HCT116 (cell line): ENCODE results near the gene FRS2. TPM values are rescaled to one million over a fixed set of nuclear protein-coding genes. Genes with fewer than 3 reads are reported as not detected.

Source experiments
- ATAC-seq: fragments of 200-7000 bp; cut with Tn5 transposase; 2 replicates; pipeline ENCODE4 v1.9.1; 2020; ENCODE audit warnings: mild to moderate bottlenecking, moderate library complexity
- BruUV-seq: library from RNA; stranded (reverse); fragments of 400-500 nt; replicated peaks from 2 replicates; lab custom pipeline; 2021; lab: Mats Ljungman, UMichigan
- CTCF ChIA-PET: fragments of 300-600 bp; sonication (Branson Sonifier 250); formaldehyde crosslinking; loops from one replicate; lab custom pipeline; 2021; ENCODE audit warnings: antibody characterized with exemption; lab: Charles Lee
- POLR2A ChIA-PET: fragments of 300-600, 350-600 bp; sonication (Branson Sonifier 250); formaldehyde crosslinking; loops from one replicate; lab custom pipeline; 2021; ENCODE audit warnings: antibody characterized with exemption; lab: Charles Lee
- RAD21 ChIA-PET, 2 experiments: fragments of 300-600 bp; sonication (Branson Sonifier 250); formaldehyde crosslinking; loops; one replicate each; lab custom pipeline; 2023; ENCODE audit warnings: low total read pairs in 2 of 2; ENCODE audit not compliant: uncharacterized antibody in 2 of 2, unreplicated experiment in 2 of 2, low non-redundant PET in 1 of 2; lab: Charles Lee
- DNase-seq: peaks from one replicate; pipeline ENCODE4 v3.0.0-alpha.2; 2010; ENCODE audit warnings: low read depth, low spot score
- H2AFZ ChIP-seq: fragments of 200-600 bp; shearing (Covaris generic), sonication (generic); 2 replicates; pipeline ENCODE4 v1.6.1; 2017; ENCODE audit warnings: low read depth, mixed run types, mixed read lengths, antibody characterized with exemption, low read length; ENCODE audit not compliant: poor library complexity, severe bottlenecking
- H3K27ac ChIP-seq: 2 replicates; pipeline ENCODE4 v1.5.1; 2012; ENCODE audit warnings: low read depth, low read length
- H3K27me3 ChIP-seq: fragments of 200-600 bp; sonication (generic); 2 replicates; pipeline ENCODE4 v1.6.1; 2016; ENCODE audit warnings: mixed run types, low read length, mixed read lengths; ENCODE audit not compliant: insufficient read depth
- H3K36me3 ChIP-seq, 2 experiments: fragments of 200-500 bp in 1 of 2; fragments of 200-600 bp in 1 of 2; sonication (Bioruptor generic) in 1 of 2; sonication (generic) in 1 of 2; 2 replicates each; pipeline versions ENCODE4 v1.5.1 to v1.6.1; 2014 to 2016; ENCODE audit warnings: low read length in 2 of 2, inconsistent platforms in 1 of 2, mixed read lengths in 1 of 2, mixed run types in 1 of 2; ENCODE audit not compliant: insufficient read depth in 2 of 2, control insufficient read depth in 1 of 2
- H3K4me1 ChIP-seq, 2 experiments: fragments of 200-600 bp in 1 of 2; sonication (generic) in 1 of 2; 2 replicates each; pipeline versions ENCODE4 v1.5.1 to v1.6.1; 2012 to 2017; ENCODE audit warnings: low read length in 2 of 2, inconsistent platforms in 1 of 2, mild to moderate bottlenecking in 1 of 2, mixed read lengths in 1 of 2, mixed run types in 1 of 2, moderate library complexity in 1 of 2; ENCODE audit not compliant: insufficient read depth in 2 of 2, control insufficient read depth in 1 of 2
- H3K4me2 ChIP-seq: fragments of 200-600 bp; sonication (generic); 2 replicates; pipeline ENCODE4 v1.6.1; 2017; ENCODE audit warnings: mixed run types, low read length, mixed read lengths
- H3K4me3 ChIP-seq, 2 experiments: fragments of 200-600 bp in 1 of 2; sonication (generic) in 1 of 2; replicated peaks in 1 of 2; 2 replicates each; pipeline ENCODE4 v1.5.1; 2011 to 2016; ENCODE audit warnings: low read length in 2 of 2, control low read depth in 1 of 2, low read depth in 1 of 2, mild to moderate bottlenecking in 1 of 2, mixed read lengths in 1 of 2, mixed run types in 1 of 2
- H3K79me2 ChIP-seq: fragments of 200-600 bp; sonication (generic); 2 replicates; pipeline ENCODE4 v1.6.1; 2017; ENCODE audit warnings: mild to moderate bottlenecking, mixed run types, low read length, moderate library complexity, mixed read lengths; ENCODE audit not compliant: insufficient read depth
- H3K9ac ChIP-seq: fragments of 200-600 bp; sonication (generic); 2 replicates; pipeline ENCODE4 v1.6.1; 2016; ENCODE audit warnings: low read length, mixed read lengths
- H3K9me2 ChIP-seq: fragments of 200-600 bp; sonication (generic), shearing (Covaris generic); 2 replicates; pipeline ENCODE4 v1.6.1; 2017; ENCODE audit warnings: mixed run types, mild to moderate bottlenecking, moderate library complexity; ENCODE audit not compliant: insufficient read depth
- H3K9me3 ChIP-seq, 2 experiments: fragments of 200-500 bp in 1 of 2; fragments of 200-600 bp in 1 of 2; sonication (Bioruptor generic) in 1 of 2; sonication (generic) in 1 of 2; 2 replicates each; pipeline ENCODE4 v1.6.1; 2014 to 2017; ENCODE audit warnings: low read length in 2 of 2, mixed read lengths in 2 of 2, inconsistent platforms in 1 of 2, low read depth in 1 of 2, mild to moderate bottlenecking in 1 of 2, mixed run types in 1 of 2, moderate library complexity in 1 of 2; ENCODE audit not compliant: control insufficient read depth in 1 of 2, insufficient read depth in 1 of 2
- H4K20me1 ChIP-seq: fragments of 200-600 bp; sonication (generic), shearing (Covaris generic); 2 replicates; pipeline ENCODE4 v1.6.1; 2017; ENCODE audit warnings: mixed run types, mild to moderate bottlenecking, moderate library complexity; ENCODE audit not compliant: insufficient read depth
- CBX3 ChIP-seq: IDR thresholded peaks from 2 replicates; pipeline ENCODE4 v1.6.1; 2012; ENCODE audit warnings: low read depth
- CEBPB ChIP-seq: IDR thresholded peaks from 2 replicates; pipeline ENCODE4 v1.6.1; 2012; ENCODE audit warnings: low read depth
- EZH2 ChIP-seq: fragments of 200-600 bp; sonication (generic); IDR thresholded peaks from 2 replicates; pipeline ENCODE4 v1.6.1; 2017; ENCODE audit warnings: antibody characterized with exemption, mixed run types
- EZH2phosphoT487 ChIP-seq: fragments of 200-600 bp; IDR thresholded peaks from 2 replicates; pipeline ENCODE4 v1.6.1; 2018; ENCODE audit warnings: antibody characterized with exemption, borderline replicate concordance
- JUND ChIP-seq: IDR thresholded peaks from 2 replicates; pipeline ENCODE4 v1.6.1; 2012
- YY1 ChIP-seq: IDR thresholded peaks from 2 replicates; pipeline ENCODE4 v1.6.1; 2011; ENCODE audit warnings: low read length, low read depth, moderate library complexity, mild to moderate bottlenecking; ENCODE audit not compliant: insufficient replicate concordance; ENCODE audit errors: extremely low read depth
- intact Hi-C: fragments of 100-400 bp; cut with micrococcal nuclease; formaldehyde crosslinking; loops from 2 replicates; pipeline ENCODE4 v1.10.0; 2022
- total RNA-seq: library from RNA; stranded (reverse); gene quantifications from one replicate; pipeline ENCODE4 v1.2.1, GENCODE V29; 2021; ENCODE audit not compliant: unreplicated experiment
- TF ChIP-seq, protein P1 (sequence below): IDR thresholded peaks from 2 replicates; pipeline ENCODE4 v1.6.1; 2012; ENCODE audit warnings: low read depth
- TF ChIP-seq, protein P2 (sequence below), 3 experiments: fragments of 200-600 bp in 1 of 3; sonication (generic) in 1 of 3; IDR thresholded peaks in 2 of 3; conservative IDR thresholded peaks in 1 of 3; 2 replicates each; pipeline ENCODE4 v1.5.1; 2012 to 2017; ENCODE audit warnings: low read depth in 2 of 3, low read length in 2 of 3, antibody characterized with exemption in 1 of 3, borderline replicate concordance in 1 of 3, control low read depth in 1 of 3, mild to moderate bottlenecking in 1 of 3, mixed read lengths in 1 of 3, mixed run types in 1 of 3, moderate library complexity in 1 of 3; ENCODE audit not compliant: insufficient read depth in 1 of 3
- TF ChIP-seq, protein P3 (sequence below): IDR thresholded peaks from 2 replicates; pipeline ENCODE4 v1.6.1; 2011; ENCODE audit warnings: mild to moderate bottlenecking, low read length, moderate library complexity; ENCODE audit not compliant: insufficient replicate concordance; ENCODE audit errors: extremely low read depth

FRS2 gene
- total RNA-seq, 1 experiment from 2014 or later: 14.7 TPM

DNA sequence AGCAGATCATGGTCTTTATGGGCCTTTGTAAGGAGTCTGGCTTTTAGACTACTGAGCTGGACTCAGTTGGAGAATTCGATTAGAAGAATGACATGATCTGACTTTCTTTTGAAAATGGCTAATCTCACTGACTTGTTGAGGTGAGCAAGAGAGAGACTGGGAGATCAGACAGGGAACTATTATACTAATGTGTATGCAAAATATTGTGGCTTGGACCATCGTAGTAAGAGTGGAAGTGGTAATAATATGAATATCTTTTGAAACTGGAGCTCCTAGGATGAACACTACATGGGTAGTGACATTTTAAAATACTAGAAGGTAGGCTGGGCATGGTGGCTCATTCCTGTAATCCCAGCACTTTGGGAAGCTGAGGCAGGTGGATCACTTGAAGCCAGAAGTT is 58.8 kb downstream of the FRS2 start:
- Histone ChIP-seq H3K79me2 (peaks cover 62% of the 10 kb centered on the region), H3K9ac (no peak overlapping the region), H4K20me1 (peaks cover 5% of the 10 kb centered on the region; the same call in 1 of the 2 replicates), H3K4me3 (no peak overlapping the region), H3K9me3 (no peaks in the 10 kb centered on the region), H3K9me2 (no peaks in the 10 kb centered on the region)
- CTCF ChIA-PET: no interaction called here
- no peak for TF ChIP-seq JUND
- TF ChIP-seq CEBPB: no peak
- no peak for TF ChIP-seq EZH2
- TF ChIP-seq, protein P1, sequence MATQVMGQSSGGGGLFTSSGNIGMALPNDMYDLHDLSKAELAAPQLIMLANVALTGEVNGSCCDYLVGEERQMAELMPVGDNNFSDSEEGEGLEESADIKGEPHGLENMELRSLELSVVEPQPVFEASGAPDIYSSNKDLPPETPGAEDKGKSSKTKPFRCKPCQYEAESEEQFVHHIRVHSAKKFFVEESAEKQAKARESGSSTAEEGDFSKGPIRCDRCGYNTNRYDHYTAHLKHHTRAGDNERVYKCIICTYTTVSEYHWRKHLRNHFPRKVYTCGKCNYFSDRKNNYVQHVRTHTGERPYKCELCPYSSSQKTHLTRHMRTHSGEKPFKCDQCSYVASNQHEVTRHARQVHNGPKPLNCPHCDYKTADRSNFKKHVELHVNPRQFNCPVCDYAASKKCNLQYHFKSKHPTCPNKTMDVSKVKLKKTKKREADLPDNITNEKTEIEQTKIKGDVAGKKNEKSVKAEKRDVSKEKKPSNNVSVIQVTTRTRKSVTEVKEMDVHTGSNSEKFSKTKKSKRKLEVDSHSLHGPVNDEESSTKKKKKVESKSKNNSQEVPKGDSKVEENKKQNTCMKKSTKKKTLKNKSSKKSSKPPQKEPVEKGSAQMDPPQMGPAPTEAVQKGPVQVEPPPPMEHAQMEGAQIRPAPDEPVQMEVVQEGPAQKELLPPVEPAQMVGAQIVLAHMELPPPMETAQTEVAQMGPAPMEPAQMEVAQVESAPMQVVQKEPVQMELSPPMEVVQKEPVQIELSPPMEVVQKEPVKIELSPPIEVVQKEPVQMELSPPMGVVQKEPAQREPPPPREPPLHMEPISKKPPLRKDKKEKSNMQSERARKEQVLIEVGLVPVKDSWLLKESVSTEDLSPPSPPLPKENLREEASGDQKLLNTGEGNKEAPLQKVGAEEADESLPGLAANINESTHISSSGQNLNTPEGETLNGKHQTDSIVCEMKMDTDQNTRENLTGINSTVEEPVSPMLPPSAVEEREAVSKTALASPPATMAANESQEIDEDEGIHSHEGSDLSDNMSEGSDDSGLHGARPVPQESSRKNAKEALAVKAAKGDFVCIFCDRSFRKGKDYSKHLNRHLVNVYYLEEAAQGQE: no peak
- TF ChIP-seq, all 23 proteins: peak for 0
- RAD21 ChIA-PET: no interaction called here
- H3K4me1 ChIP-seq: peaks cover 6 to 11% of the 10 kb centered on the region in 2 experiments; a peak in 3 of 4 replicates
- H3K27ac ChIP-seq: no peak overlapping the region
- no peaks in the 10 kb centered on the region for H3K27me3 ChIP-seq
- no peak for DNase-seq
- no peak overlapping the region for H3K4me2 ChIP-seq
- intact Hi-C loops: no loop called here
- POLR2A ChIA-PET: no interaction called here
- no TSS peak for BruUV-seq
- no peak overlapping the region for H2AFZ ChIP-seq
- H3K36me3 ChIP-seq: no peaks in the 10 kb centered on the region
- ATAC-seq: no peak

DNA sequence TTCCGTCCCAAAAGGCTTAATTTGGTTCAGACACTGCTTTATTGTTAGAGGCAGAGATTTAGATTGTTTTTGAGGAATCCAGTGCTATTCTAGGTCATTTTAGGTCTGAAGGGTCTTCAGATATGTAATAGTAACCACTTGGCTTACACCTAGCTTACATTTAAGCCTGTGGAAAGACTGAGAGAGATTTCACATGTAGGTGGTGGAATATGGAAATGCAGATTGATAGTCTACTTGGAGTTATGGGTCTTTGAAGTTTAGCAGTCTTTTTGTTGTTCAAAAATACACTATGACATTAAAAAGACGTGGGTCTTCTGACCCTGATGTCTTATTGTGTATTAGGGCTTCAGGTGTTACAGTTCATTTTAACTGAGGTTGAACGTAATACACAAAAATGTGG is 63.7 kb downstream of the FRS2 start:
- Histone ChIP-seq H3K9me2 (no peaks in the 10 kb centered on the region), H4K20me1 (no peaks in the 10 kb centered on the region), H3K4me1 (peaks cover 5 to 9% of the 10 kb centered on the region in 2 experiments; a peak in 3 of 4 replicates), H3K9ac (no peak overlapping the region), H3K9me3 (no peaks in the 10 kb centered on the region), H3K36me3 (no peaks in the 10 kb centered on the region), H2AFZ (no peak overlapping the region), H3K4me2 (0 out of 2 replicates have a peak overlapping the region, but pooled peaks have one; percentile 13), H3K27me3 (no peaks in the 10 kb centered on the region), H3K27ac (no peak overlapping the region), H3K4me3 (no peak overlapping the region), H3K79me2 (peaks cover 45% of the 10 kb centered on the region)
- ChIA-PET RAD21 (no interaction called here), CTCF (no interaction called here), POLR2A (no interaction called here)
- ATAC-seq: no peak
- intact Hi-C loops: no loop called here
- no TSS peak for BruUV-seq
- no peak for DNase-seq
- TF ChIP-seq EZH2phosphoT487 (no peak), CBX3 (no peak), YY1 (no peak)
- TF ChIP-seq, protein P2, sequence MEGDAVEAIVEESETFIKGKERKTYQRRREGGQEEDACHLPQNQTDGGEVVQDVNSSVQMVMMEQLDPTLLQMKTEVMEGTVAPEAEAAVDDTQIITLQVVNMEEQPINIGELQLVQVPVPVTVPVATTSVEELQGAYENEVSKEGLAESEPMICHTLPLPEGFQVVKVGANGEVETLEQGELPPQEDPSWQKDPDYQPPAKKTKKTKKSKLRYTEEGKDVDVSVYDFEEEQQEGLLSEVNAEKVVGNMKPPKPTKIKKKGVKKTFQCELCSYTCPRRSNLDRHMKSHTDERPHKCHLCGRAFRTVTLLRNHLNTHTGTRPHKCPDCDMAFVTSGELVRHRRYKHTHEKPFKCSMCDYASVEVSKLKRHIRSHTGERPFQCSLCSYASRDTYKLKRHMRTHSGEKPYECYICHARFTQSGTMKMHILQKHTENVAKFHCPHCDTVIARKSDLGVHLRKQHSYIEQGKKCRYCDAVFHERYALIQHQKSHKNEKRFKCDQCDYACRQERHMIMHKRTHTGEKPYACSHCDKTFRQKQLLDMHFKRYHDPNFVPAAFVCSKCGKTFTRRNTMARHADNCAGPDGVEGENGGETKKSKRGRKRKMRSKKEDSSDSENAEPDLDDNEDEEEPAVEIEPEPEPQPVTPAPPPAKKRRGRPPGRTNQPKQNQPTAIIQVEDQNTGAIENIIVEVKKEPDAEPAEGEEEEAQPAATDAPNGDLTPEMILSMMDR (IDR thresholded peaks at IDR 0.05 in 2 of 3, conservative IDR thresholded peaks at IDR 0.05 in 1 of 3; ENCODE audit: borderline replicate concordance in 1 of 3, insufficient read depth in 1 of 3, low read depth in 2 of 3, low read length in 2 of 3): no peak
- TF ChIP-seq, protein P3, sequence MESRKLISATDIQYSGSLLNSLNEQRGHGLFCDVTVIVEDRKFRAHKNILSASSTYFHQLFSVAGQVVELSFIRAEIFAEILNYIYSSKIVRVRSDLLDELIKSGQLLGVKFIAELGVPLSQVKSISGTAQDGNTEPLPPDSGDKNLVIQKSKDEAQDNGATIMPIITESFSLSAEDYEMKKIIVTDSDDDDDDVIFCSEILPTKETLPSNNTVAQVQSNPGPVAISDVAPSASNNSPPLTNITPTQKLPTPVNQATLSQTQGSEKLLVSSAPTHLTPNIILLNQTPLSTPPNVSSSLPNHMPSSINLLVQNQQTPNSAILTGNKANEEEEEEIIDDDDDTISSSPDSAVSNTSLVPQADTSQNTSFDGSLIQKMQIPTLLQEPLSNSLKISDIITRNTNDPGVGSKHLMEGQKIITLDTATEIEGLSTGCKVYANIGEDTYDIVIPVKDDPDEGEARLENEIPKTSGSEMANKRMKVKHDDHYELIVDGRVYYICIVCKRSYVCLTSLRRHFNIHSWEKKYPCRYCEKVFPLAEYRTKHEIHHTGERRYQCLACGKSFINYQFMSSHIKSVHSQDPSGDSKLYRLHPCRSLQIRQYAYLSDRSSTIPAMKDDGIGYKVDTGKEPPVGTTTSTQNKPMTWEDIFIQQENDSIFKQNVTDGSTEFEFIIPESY: no peak
